MG63 (cell line): Measurements from ENCODE around the gene UTP4. TPM values are rescaled to one million over a fixed set of nuclear protein-coding genes. Genes with fewer than 3 reads are reported as not detected.

Experiments
- DNase-seq: peaks from one replicate; pipeline ENCODE4 v3.0.0-alpha.2; 2020
- H3K27me3 ChIP-seq: fragments of 250-450 bp; sonication (Bioruptor Pico); 2 replicates; pipeline ENCODE4 v1.5.1; 2020; ENCODE audit warnings: mild to moderate bottlenecking, moderate library complexity
- H3K36me3 ChIP-seq: fragments of 250-450 bp; sonication (Bioruptor Pico); 2 replicates; pipeline ENCODE4 v1.5.1; 2020; ENCODE audit warnings: mild to moderate bottlenecking, moderate library complexity
- H3K4me3 ChIP-seq: fragments of 250-450 bp; sonication (Bioruptor Pico); 2 replicates; pipeline ENCODE4 v1.5.1; 2020; ENCODE audit warnings: mild to moderate bottlenecking, moderate library complexity
- H3K9me3 ChIP-seq: fragments of 250-450 bp; sonication (Bioruptor Pico); 2 replicates; pipeline ENCODE4 v1.5.1; 2020; ENCODE audit warnings: mild to moderate bottlenecking, moderate library complexity
- total RNA-seq: library from RNA; depleted of rRNA; stranded (reverse); fragments of >200 nt; shearing (Covaris generic); gene quantifications from 2 replicates; pipeline ENCODE4 v1.2.3, GENCODE V29; 2014; ENCODE audit warnings: low replicate concordance; rRNA removed

Gene UTP4
- total RNA-seq, 1 experiment from 2014 or later = 108 TPM

- H3K36me3 ChIP-seq = no peaks in the 10 kb centered on the region
- H3K27me3 ChIP-seq = no peaks in the 10 kb centered on the region
- DNase-seq = no peak
- no peak overlapping the region for H3K4me3 ChIP-seq
- no peaks in the 10 kb centered on the region for H3K9me3 ChIP-seq
Observed at GRCh38 chr16:69209735-69210134, 77.3 kb downstream of the UTP4 start.

- no peaks in the 10 kb centered on the region for H3K27me3 ChIP-seq
- no peaks in the 10 kb centered on the region for H3K36me3 ChIP-seq
- no peaks in the 10 kb centered on the region for H3K9me3 ChIP-seq
- DNase-seq = no peak
- H3K4me3 ChIP-seq = no peak overlapping the region
Observed at GRCh38 chr16:69217433-69217832, 85.0 kb downstream of the UTP4 start.

Other genes starting within 250 kb of the UTP4 start
- 65.0 and 71.9 TPM in 2 replicates for gene HAS3, start 27.0 kb upstream of the UTP4 start, total RNA-seq
- gene CHTF8, start 61 bp upstream of the UTP4 start, total RNA-seq = 125 and 166 TPM in 2 replicates
- 13.1 and 33.6 TPM in 2 replicates for gene SNTB2, start 54.5 kb downstream of the UTP4 start, total RNA-seq
- gene VPS4A, start 178.7 kb downstream of the UTP4 start, total RNA-seq = 31.3 and 34.5 TPM in 2 replicates
- gene PDF, start 197.9 kb downstream of the UTP4 start, total RNA-seq = 9.1 and 28.5 TPM in 2 replicates
- gene COG8, start 206.9 kb downstream of the UTP4 start, total RNA-seq = 34.1 and 51.9 TPM in 2 replicates
- gene NIP7, start 207.1 kb downstream of the UTP4 start, total RNA-seq = 24.0 and 32.6 TPM in 2 replicates
- gene TMED6, start 219.1 kb downstream of the UTP4 start, total RNA-seq = not detected in 2 replicates